KOPT-K1 (cell line): Measurements from ENCODE around the gene MSI2.
A peak's percentile ranks its signal among the peaks of the same experiment; 100 is the strongest.

Experiments
- H3K27ac ChIP-seq: fragments of 200-600 bp; sonication (generic); 2 replicates; pipeline ENCODE4 v1.5.1; 2016; ENCODE audit warnings: antibody characterized with exemption, mild to moderate bottlenecking, low read depth, low read length; ENCODE audit not compliant: poor library complexity, severe bottlenecking
- H3K36me3 ChIP-seq: fragments of 200-600 bp; sonication (generic); 2 replicates; pipeline ENCODE4 v1.5.1; 2017; ENCODE audit warnings: antibody characterized with exemption, mild to moderate bottlenecking, low read length, moderate library complexity; ENCODE audit not compliant: insufficient read depth
- H3K9me3 ChIP-seq: fragments of 200-600 bp; sonication (generic); 2 replicates; pipeline ENCODE4 v1.5.1; 2017; ENCODE audit warnings: antibody characterized with exemption, low read length, mild to moderate bottlenecking; ENCODE audit not compliant: insufficient read depth, poor library complexity, severe bottlenecking

Gene MSI2

GRCh38 chr17:57273490-57273889 lies 17.2 kb downstream of the MSI2 start:
- H3K36me3 ChIP-seq: peaks cover 100% of the 10 kb centered on the region
- no peaks in the 10 kb centered on the region for H3K9me3 ChIP-seq
- no peak overlapping the region for H3K27ac ChIP-seq

- Histone ChIP-seq H3K27ac (no peak overlapping the region), H3K9me3 (no peaks in the 10 kb centered on the region), H3K36me3 (peaks cover 100% of the 10 kb centered on the region)
These were observed 17.8 kb downstream of the MSI2 start for GRCh38 chr17:57274162-57274561.

DNA sequence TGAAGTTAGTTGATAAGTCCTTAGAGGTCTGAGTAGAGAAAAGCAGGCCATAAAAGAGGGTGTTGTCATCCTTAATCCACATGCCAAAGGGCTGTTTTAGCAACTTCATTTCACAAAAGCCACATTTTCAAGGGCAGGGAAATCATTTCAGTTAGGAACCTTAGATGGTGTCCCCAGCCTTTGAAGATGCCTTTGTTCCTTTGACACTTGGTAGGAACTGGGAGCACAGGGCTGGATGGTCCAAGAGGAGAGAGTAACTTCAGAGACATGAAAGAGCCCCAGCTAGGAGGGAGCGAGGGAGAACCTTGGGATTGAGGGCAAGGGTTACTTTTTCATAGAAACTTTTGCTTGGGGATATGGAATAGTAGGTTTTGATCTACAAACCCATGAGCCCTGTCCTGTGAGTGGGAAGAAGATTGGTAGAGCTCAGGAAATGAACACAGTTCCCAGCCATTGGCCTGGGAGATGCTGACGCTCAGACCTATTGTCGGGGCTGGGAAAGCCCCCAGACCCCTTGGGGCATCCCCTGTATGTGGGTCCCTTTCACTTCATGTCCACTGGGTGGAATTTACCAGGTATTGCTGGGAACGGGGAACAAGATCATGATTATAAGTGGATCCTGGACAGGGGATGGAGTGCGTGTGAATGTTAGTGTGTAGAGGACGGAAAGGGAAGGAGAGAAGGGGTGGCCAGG lies 18.9 kb downstream of the MSI2 start:
- Histone ChIP-seq H3K9me3 (no peaks in the 10 kb centered on the region), H3K36me3 (peaks cover 100% of the 10 kb centered on the region), H3K27ac (no peak overlapping the region)

DNA sequence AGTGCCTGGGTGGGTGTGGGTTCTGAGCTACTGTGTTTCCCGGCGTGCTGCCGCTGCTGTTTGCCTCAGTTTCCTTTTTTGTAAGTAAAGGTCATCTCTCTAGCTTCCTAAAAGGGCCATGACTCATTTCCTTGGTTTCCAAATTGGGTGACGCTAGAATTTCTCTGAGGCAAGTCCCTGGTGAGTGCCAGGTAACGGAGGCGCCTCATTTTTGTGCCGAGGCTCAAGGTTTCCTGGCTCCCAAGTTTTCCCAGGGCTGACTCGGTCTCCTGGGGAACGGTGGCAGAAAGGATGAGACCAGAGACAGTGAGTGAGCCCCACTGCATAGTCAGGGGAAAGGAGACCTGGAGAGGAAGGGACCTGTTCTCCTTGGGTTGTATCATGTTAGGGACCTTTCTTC lies 20.3 kb downstream of the MSI2 start:
- Histone ChIP-seq H3K9me3 (no peaks in the 10 kb centered on the region), H3K27ac (no peak overlapping the region), H3K36me3 (peaks cover 100% of the 10 kb centered on the region)

GRCh38 chr17:57277923-57278604 lies 21.7 kb downstream of the MSI2 start:
- peaks cover 100% of the 10 kb centered on the region for H3K36me3 ChIP-seq
- H3K9me3 ChIP-seq: no peaks in the 10 kb centered on the region
- H3K27ac ChIP-seq: no peak overlapping the region

DNA sequence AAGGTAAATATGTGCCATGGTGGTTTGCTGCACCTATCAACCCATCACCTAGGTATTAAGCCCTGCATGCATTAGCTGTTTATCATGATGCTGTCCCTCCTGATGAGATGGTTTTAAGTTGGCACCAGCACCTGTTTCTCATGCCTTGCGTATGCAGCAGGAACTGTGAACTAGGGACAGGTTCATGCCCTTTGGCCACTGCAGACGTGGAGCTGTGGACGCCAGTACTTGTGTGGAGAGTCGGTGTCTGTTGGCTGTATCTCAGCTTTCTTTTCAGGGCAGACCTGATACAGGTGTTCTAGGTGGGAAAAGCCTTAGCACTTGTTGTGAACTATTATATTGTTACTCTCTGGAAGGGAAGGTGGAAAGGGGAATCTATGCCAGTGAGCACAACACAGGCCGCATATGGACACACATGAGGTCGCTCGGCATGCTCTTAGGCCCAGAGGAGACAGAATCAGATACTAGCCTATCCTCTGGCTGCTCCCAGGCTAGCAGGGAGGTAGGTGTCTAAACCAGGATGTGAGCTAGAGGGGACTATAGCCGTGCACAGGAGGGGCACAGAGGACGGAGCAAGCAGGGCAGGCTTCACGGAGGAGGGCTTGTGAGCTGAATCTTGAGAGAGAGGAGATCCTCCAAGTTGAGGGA lies 22.5 kb downstream of the MSI2 start:
- Histone ChIP-seq H3K27ac (peak overlapping the region; percentile 11), H3K36me3 (peaks cover 100% of the 10 kb centered on the region), H3K9me3 (no peaks in the 10 kb centered on the region)

- Histone ChIP-seq H3K36me3 (peaks cover 94% of the 10 kb centered on the region), H3K27ac (peak overlapping the region; percentile 11), H3K9me3 (no peaks in the 10 kb centered on the region)
These were observed 23.1 kb downstream of the MSI2 start for GRCh38 chr17:57279432-57279831.

- peaks cover 81% of the 10 kb centered on the region for H3K36me3 ChIP-seq
- H3K9me3 ChIP-seq: no peaks in the 10 kb centered on the region
- peak overlapping the region; percentile 71 for H3K27ac ChIP-seq
These were observed 25.6 kb downstream of the MSI2 start for GRCh38 chr17:57281887-57282286.

DNA sequence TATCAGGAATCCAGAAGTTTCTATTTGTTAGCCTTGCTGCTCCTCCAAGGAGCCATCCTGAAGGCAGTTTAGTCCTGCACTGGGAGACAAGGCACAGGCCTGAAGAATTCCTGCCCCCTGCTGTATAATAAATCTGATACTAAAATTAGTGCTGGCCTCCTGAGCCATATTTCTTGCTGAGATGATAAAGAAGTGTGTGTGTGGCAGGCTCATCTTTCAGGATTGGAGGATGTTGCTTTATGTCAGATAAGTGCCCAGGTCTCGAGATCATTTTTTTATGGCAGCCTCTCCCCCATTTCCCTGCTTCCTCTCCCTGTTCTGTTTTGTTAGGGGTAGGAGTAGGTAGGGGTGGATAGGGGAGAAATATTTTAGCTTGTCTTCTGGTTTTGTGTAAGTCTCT lies 26.0 kb downstream of the MSI2 start:
- no peaks in the 10 kb centered on the region for H3K9me3 ChIP-seq
- peak overlapping the region; percentile 71 for H3K27ac ChIP-seq
- peaks cover 81% of the 10 kb centered on the region for H3K36me3 ChIP-seq

DNA sequence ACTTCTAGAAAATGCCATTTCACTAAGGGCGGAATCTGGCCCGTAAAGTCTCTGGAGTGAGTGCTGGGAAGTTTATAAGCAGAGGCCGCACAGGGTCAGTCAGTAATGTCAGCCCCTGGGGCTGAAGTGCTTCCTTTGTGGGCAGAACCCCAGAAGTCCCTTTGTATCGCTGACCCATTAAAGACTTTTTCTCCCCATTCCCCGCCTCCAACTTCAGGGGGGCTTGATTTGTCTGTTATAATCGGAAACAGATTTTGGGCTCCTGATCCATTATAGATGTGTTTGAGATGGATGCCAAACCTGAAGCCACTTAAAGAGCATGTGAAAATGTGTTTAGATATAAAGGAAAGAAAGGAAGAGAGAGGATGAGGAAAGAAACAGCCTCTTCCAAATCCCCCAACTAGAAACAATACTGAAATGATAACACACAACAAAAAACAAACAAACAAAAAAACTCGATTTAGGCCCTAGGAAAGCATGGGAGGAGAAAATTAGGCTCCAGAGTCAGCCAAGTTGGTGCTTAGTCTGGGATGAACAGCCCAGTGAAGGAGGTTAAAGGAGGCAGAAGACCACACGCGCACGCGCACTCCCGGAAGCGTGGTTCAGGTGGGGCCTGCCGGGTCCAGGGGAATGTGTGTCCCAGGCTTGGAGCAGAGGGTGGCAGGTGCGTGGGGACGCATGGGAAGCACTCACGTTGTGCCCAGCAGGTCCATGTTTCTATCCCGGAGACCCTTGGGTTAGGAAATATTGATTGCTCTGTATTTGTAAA lies 27.1 kb downstream of the MSI2 start:
- Histone ChIP-seq H3K27ac (peak overlapping the region; percentile 71), H3K36me3 (peaks cover 81% of the 10 kb centered on the region), H3K9me3 (no peaks in the 10 kb centered on the region)

DNA sequence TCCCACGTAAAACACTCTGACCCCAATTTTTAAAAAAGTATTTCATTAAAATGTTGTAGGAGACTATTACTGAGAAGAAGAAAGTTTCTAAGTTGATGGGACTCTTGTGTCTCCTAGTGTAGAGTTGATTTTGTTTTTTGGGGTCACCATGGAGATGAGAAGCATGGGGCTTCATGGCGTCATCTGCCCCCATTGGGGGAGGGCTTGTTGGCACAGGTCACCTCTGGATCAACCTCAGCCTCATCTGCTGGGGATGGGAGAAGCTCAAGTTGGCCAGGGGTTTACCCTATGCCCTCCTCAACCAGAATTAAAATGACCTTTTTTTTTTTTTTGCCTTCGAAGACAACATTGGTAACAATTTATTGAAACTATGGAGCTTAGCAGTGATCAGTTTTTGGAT lies 28.3 kb downstream of the MSI2 start:
- Histone ChIP-seq H3K9me3 (no peaks in the 10 kb centered on the region), H3K36me3 (peaks cover 81% of the 10 kb centered on the region), H3K27ac (peak overlapping the region; percentile 71)

- Histone ChIP-seq H3K36me3 (peaks cover 81% of the 10 kb centered on the region), H3K9me3 (no peaks in the 10 kb centered on the region), H3K27ac (peak overlapping the region; percentile 71)
These were observed 28.8 kb downstream of the MSI2 start for GRCh38 chr17:57284984-57285646.

DNA sequence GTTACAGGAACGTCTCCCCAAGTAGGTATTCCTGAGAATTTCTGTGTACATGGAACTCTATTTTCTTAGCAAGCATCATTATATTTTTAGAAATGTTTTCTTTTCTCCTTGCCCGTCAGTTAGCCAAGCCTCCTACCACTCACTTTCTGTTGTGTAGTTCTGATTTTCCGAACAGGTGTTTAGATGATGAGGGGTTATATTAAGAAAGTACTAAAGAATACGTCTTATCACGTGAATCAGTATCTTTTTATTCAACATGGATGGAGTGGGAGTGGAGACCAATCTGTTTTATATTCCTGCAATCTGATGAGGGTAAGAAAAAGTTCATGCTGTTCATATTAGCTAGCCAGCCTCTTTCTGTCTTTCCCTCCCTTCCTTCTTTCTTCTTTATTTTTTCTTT lies 29.4 kb downstream of the MSI2 start:
- peak overlapping the region; percentile 71 for H3K27ac ChIP-seq
- no peaks in the 10 kb centered on the region for H3K9me3 ChIP-seq
- H3K36me3 ChIP-seq: peaks cover 81% of the 10 kb centered on the region

GRCh38 chr17:57286399-57287105 lies 30.2 kb downstream of the MSI2 start:
- Histone ChIP-seq H3K36me3 (peaks cover 81% of the 10 kb centered on the region), H3K9me3 (no peaks in the 10 kb centered on the region), H3K27ac (peak overlapping the region; percentile 71)
